Lung (tissue), 12 donors: ENCODE measurements around the gene SLC34A1. TPM values are rescaled to one million over a fixed set of nuclear protein-coding genes. Genes with fewer than 3 reads are reported as not detected.

Experiments used
- ATAC-seq: fragments of 200-7000 bp; cut with Tn5 transposase; one replicate; pipeline ENCODE4 v1.9.1; 2020; ENCODE audit warnings: moderate number of reproducible peaks; ENCODE audit not compliant: insufficient read depth, low FRiP score
- DNase-seq, 3 donors: peaks; one replicate each; pipeline ENCODE4 v3.0.0-alpha.2; 2013 to 2017
- H3K27ac ChIP-seq, 2 donors: one replicate each; pipeline ENCODE4 v1.5.1; 2013; ENCODE audit warnings: mild to moderate bottlenecking in 2 of 2, moderate library complexity in 2 of 2, control low read depth in 1 of 2, inconsistent platforms in 1 of 2, low read depth in 1 of 2, low read length in 1 of 2
- H3K27me3 ChIP-seq, 3 donors: one replicate each; pipeline ENCODE4 v1.5.1; 2013; ENCODE audit warnings: low read length in 2 of 3; ENCODE audit not compliant: control insufficient read depth in 3 of 3, insufficient read depth in 3 of 3
- H3K36me3 ChIP-seq, 4 donors: one replicate each; pipeline ENCODE4 v1.5.1; 2013; ENCODE audit warnings: low read length in 4 of 4, mild to moderate bottlenecking in 1 of 4, moderate library complexity in 1 of 4; ENCODE audit not compliant: control insufficient read depth in 4 of 4, insufficient read depth in 4 of 4
- H3K4me1 ChIP-seq, 5 donors: one replicate each; pipeline ENCODE4 v1.5.1; 2013; ENCODE audit warnings: low read length in 5 of 5, mild to moderate bottlenecking in 2 of 5, moderate library complexity in 1 of 5; ENCODE audit not compliant: control insufficient read depth in 5 of 5, insufficient read depth in 5 of 5
- H3K4me3 ChIP-seq: one replicate; pipeline ENCODE4 v1.5.1; 2013; ENCODE audit warnings: mild to moderate bottlenecking, control low read depth, moderate library complexity
- H3K9ac ChIP-seq, 2 donors: one replicate each; pipeline ENCODE4 v1.5.1; 2013; ENCODE audit warnings: low read length in 2 of 2, control low read depth in 1 of 2; ENCODE audit not compliant: insufficient read depth in 1 of 2
- H3K9me3 ChIP-seq, 4 donors: one replicate each; pipeline ENCODE4 v1.5.1; 2013; ENCODE audit warnings: low read length in 3 of 4, mild to moderate bottlenecking in 1 of 4, moderate library complexity in 1 of 4; ENCODE audit not compliant: control insufficient read depth in 4 of 4, insufficient read depth in 3 of 4
- CTCF ChIP-seq: IDR thresholded peaks from 2 replicates; pipeline ENCODE4 v1.5.1; 2012; ENCODE audit warnings: mild to moderate bottlenecking; ENCODE audit errors: control extremely low read depth, extremely low read depth
- WGBS, 2 donors: extraction: QIAGEN DNeasy Blood & Tissue Kit; methylation state at CpG; one replicate each; pipeline ENCODE4 v1.1.7; 2013; 5-methylcytosine and 5-hydroxymethylcytosine counted together
- polyA plus RNA-seq, 2 donors: library from polyadenylated mRNA; stranded (reverse); fragments of 200-250 nt; gene quantifications; one replicate each; pipeline ENCODE4 v1.2.1, GENCODE V29; 2013
- total RNA-seq, 2 donors: library from RNA; depleted of rRNA in 1 of 2; stranded (reverse); fragments of >200 nt in 1 of 2; gene quantifications; one replicate each; pipeline ENCODE4 v1.2.1, GENCODE V29; 2014 to 2021
- donor health status: control.
- donor health status: control.
- donor health status: Bipolar disorder and iron deficiency.
- donor health status: healthy.
- donor health status: DM: yes; HTN: yes; CAD: no.

SLC34A1 gene
- total and polyA plus RNA-seq, 4 donors: 0.02 TPM; not detected in 3

DNA sequence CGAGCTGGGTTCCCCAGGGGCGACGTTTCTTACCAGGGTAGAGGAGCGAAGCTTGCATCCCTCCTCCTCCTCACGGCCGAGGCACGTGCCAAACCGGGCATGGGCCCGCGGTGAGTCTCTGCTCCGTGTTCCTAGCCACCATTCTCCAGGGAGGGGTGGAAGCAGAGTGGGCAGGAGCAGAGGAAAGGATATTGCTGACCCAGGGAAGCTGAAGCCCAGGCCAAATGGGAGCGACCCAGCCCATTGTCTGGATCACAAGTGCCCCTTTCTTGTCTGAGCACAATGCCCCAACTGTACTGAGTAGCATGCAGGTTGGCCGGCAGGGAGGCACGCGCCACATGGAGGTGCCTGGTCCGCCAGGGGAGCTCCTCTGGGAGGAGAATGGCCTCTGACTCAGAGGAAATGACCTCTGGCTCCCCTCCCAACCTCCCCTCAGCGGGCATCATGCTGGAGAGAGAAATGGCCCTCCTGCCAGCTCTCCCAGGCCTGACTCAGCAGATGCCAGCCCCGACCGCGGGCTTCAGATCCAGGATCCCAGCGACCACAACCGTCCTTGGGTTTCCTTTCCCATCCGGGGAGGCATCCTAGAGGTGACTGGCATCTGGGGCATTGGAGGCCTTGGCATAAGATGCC lies 63.5 kb downstream of the SLC34A1 start:
- no peak overlapping the region for H3K9ac ChIP-seq
- WGBS, 2 donors: 6 to 11% methylated on average over 22 to 23 of the region's 23 CpGs
- peaks cover 0 to 5% (median 0%) of the 10 kb centered on the region in 4 donors for H3K36me3 ChIP-seq
- H3K27ac ChIP-seq: no peak overlapping the region
- peaks cover 0 to 9% (median 8%) of the 10 kb centered on the region in 3 donors for H3K27me3 ChIP-seq
- peaks cover 0 to 16% (median 11%) of the 10 kb centered on the region in 5 donors for H3K4me1 ChIP-seq
- no peak overlapping the region for H3K4me3 ChIP-seq
- ATAC-seq (no peak), DNase-seq (no peak)
- TF ChIP-seq CTCF: no peak
- H3K9me3 ChIP-seq: no peaks in the 10 kb centered on the region

Other genes starting within 250 kb of the SLC34A1 start
- gene RAB24, start 80.7 kb upstream of the SLC34A1 start, total RNA-seq: 10 to 100 TPM; 25.9 to 29.5 TPM
- gene RAB24, start 80.7 kb upstream of the SLC34A1 start, polyA plus RNA-seq: 10 to 100 TPM; 55.4 to 76.6 TPM
- gene PRELID1, start 80.6 kb upstream of the SLC34A1 start, total RNA-seq: 100 to 1,000 TPM in 1 of 2 donors, 10 to 100 TPM in 1; 43.3 to 134 TPM
- gene PRELID1, start 80.6 kb upstream of the SLC34A1 start, polyA plus RNA-seq: 100 to 1,000 TPM; 133 to 236 TPM
- gene MXD3, start 72.5 kb upstream of the SLC34A1 start, total RNA-seq: 1 to 10 TPM; 7.4 to 8.4 TPM
- 10 to 100 TPM; 17.5 to 29.0 TPM for gene MXD3, start 72.5 kb upstream of the SLC34A1 start, polyA plus RNA-seq
- gene LMAN2, start 32.8 kb upstream of the SLC34A1 start, total RNA-seq: 100 to 1,000 TPM; 179 to 183 TPM
- 100 to 1,000 TPM; 101 to 316 TPM for gene LMAN2, start 32.8 kb upstream of the SLC34A1 start, polyA plus RNA-seq
- 10 to 100 TPM in 1 of 2 donors, 1 to 10 TPM in 1; 9.3 to 28.8 TPM for gene RGS14, start 26.5 kb upstream of the SLC34A1 start, total RNA-seq
- 10 to 100 TPM; 17.3 to 32.8 TPM for gene RGS14, start 26.5 kb upstream of the SLC34A1 start, polyA plus RNA-seq
- gene PFN3, start 16.2 kb downstream of the SLC34A1 start, total RNA-seq: not detected
- gene PFN3, start 16.2 kb downstream of the SLC34A1 start, polyA plus RNA-seq: not detected
- gene F12, start 25.1 kb downstream of the SLC34A1 start, total RNA-seq: 1 to 10 TPM in 1 of 2 donors, not detected in 1; 1.4 TPM
- 1 to 10 TPM; 1.3 to 1.7 TPM for gene F12, start 25.1 kb downstream of the SLC34A1 start, polyA plus RNA-seq
- gene GRK6, start 42.2 kb downstream of the SLC34A1 start, total RNA-seq: 10 to 100 TPM; 22.4 to 58.1 TPM
- gene GRK6, start 42.2 kb downstream of the SLC34A1 start, polyA plus RNA-seq: 10 to 100 TPM; 20.7 to 68.0 TPM
- 1 to 10 TPM; 2.9 to 7.2 TPM for gene PRR7, start 62.4 kb downstream of the SLC34A1 start, total RNA-seq
- gene PRR7, start 62.4 kb downstream of the SLC34A1 start, polyA plus RNA-seq: 1 to 10 TPM; 1.9 to 5.0 TPM
- 10 to 100 TPM; 36.5 to 38.3 TPM for gene DBN1, start 89.2 kb downstream of the SLC34A1 start, total RNA-seq
- gene DBN1, start 89.2 kb downstream of the SLC34A1 start, polyA plus RNA-seq: 10 to 100 TPM; 18.7 to 24.1 TPM
- gene PDLIM7, start 113.2 kb downstream of the SLC34A1 start, total RNA-seq: 100 to 1,000 TPM in 1 of 2 donors, 10 to 100 TPM in 1; 49.2 to 124 TPM
- 100 to 1,000 TPM in 1 of 2 donors, 10 to 100 TPM in 1; 65.5 to 102 TPM for gene PDLIM7, start 113.2 kb downstream of the SLC34A1 start, polyA plus RNA-seq
- 10 to 100 TPM; 15.6 to 73.5 TPM for gene DOK3, start 125.4 kb downstream of the SLC34A1 start, total RNA-seq
- gene DOK3, start 125.4 kb downstream of the SLC34A1 start, polyA plus RNA-seq: 100 to 1,000 TPM in 1 of 2 donors, 10 to 100 TPM in 1; 22.0 to 146 TPM
- gene DDX41, start 132.5 kb downstream of the SLC34A1 start, total RNA-seq: 10 to 100 TPM; 64.9 to 82.4 TPM
- gene DDX41, start 132.5 kb downstream of the SLC34A1 start, polyA plus RNA-seq: 100 to 1,000 TPM in 1 of 2 donors, 10 to 100 TPM in 1; 63.2 to 110 TPM
- gene FAM193B, start 170.1 kb downstream of the SLC34A1 start, total RNA-seq: 10 to 100 TPM; 49.0 to 92.3 TPM
- gene FAM193B, start 170.1 kb downstream of the SLC34A1 start, polyA plus RNA-seq: 100 to 1,000 TPM in 1 of 2 donors, 10 to 100 TPM in 1; 70.5 to 139 TPM
- gene TMED9, start 207.8 kb downstream of the SLC34A1 start, total RNA-seq: 100 to 1,000 TPM in 1 of 2 donors, 10 to 100 TPM in 1; 76.4 to 232 TPM
- 100 to 1,000 TPM; 133 to 325 TPM for gene TMED9, start 207.8 kb downstream of the SLC34A1 start, polyA plus RNA-seq
- gene B4GALT7, start 215.7 kb downstream of the SLC34A1 start, total RNA-seq: 10 to 100 TPM; 14.3 to 40.0 TPM
- 10 to 100 TPM; 31.1 to 31.8 TPM for gene B4GALT7, start 215.7 kb downstream of the SLC34A1 start, polyA plus RNA-seq